ENCODE measurements around the gene NFKBIB. TPM values are rescaled to one million over a fixed set of nuclear protein-coding genes. Genes with fewer than 3 reads are reported as not detected.
"Not testable (repeated sequence)": the region's sequence is repeated elsewhere in the genome, so short reads cannot be mapped to it uniquely, and the experiment has no call there.

NFKBIB gene
- total and polyA plus RNA-seq, 7 donors = 21.9 to 109 (median 41.0) TPM

GRCh38 chr19:38933544-38933943 is 33.8 kb downstream of the NFKBIB start:
- H3K36me3 ChIP-seq (ENCODE audit: insufficient read depth in 1 of 2, low read depth in 1 of 2) = peaks cover 0 to 24% of the 10 kb centered on the region in 2 donors
- intact Hi-C loops (cut with DNase I) = loop anchor here in 1 of 2 donors (5.0 kb wide), 1 partner anchor 201 kb away; no protein-coding TSS in a partner anchor
- WGBS, 3 donors = 88 to 89% (median 89%) methylated on average over 4 of the region's 4 CpGs

DNA sequence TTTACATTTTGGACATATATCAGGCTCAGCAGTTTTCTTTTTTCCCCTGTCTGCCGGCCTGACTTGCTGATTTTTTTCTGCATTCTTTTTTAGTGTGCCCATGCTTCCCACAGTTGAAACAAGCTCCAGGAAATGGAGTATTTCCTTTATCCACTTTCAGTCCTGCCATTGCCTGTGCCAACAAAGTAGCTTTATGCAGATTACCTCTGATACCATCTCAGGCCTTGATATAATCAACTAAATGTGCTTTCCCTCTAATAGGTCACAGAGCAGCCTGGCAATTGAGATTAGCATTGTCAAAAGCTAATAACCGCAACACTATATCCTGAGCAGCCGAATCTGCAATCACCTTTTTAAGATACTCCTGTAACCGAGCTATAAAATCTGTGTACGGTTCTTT is 40.2 kb downstream of the NFKBIB start:
- Histone ChIP-seq H3K27me3 (ENCODE audit: insufficient read depth in 3 of 3, low read length in 2 of 3) (no peaks in the 10 kb centered on the region), H3K27ac (no peak overlapping the region), H3K36me3 (ENCODE audit: insufficient read depth in 1 of 2, low read depth in 1 of 2) (no peaks in the 10 kb centered on the region), H3K4me3 (no peak overlapping the region), H3K4me1 (no peaks in the 10 kb centered on the region), H3K9me3 (no peaks in the 10 kb centered on the region)
- ATAC-seq = no peak
- 59 to 64% (median 61%) methylated on average over 5 of the region's 5 CpGs for WGBS, 3 donors
- intact Hi-C loops (cut with DNase I) = no loop called here
- no peak for DNase-seq
- TF ChIP-seq, protein P1, sequence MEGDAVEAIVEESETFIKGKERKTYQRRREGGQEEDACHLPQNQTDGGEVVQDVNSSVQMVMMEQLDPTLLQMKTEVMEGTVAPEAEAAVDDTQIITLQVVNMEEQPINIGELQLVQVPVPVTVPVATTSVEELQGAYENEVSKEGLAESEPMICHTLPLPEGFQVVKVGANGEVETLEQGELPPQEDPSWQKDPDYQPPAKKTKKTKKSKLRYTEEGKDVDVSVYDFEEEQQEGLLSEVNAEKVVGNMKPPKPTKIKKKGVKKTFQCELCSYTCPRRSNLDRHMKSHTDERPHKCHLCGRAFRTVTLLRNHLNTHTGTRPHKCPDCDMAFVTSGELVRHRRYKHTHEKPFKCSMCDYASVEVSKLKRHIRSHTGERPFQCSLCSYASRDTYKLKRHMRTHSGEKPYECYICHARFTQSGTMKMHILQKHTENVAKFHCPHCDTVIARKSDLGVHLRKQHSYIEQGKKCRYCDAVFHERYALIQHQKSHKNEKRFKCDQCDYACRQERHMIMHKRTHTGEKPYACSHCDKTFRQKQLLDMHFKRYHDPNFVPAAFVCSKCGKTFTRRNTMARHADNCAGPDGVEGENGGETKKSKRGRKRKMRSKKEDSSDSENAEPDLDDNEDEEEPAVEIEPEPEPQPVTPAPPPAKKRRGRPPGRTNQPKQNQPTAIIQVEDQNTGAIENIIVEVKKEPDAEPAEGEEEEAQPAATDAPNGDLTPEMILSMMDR (IDR thresholded peaks at IDR 0.05) = no peak

More at GRCh38 chr19:38933544-38933943, 33.8 kb downstream of the NFKBIB start:
- Histone ChIP-seq H3K9me3 (no peaks in the 10 kb centered on the region), H3K4me1 (peaks cover 18% of the 10 kb centered on the region), H3K4me3 (no peak overlapping the region), H3K27me3 (ENCODE audit: insufficient read depth in 3 of 3, low read length in 2 of 3) (no peaks in the 10 kb centered on the region), H3K27ac (no peak overlapping the region)
- DNase-seq (no peak), ATAC-seq (no peak)
- TF ChIP-seq, protein P1 (IDR thresholded peaks at IDR 0.05) = no peak

DNA sequence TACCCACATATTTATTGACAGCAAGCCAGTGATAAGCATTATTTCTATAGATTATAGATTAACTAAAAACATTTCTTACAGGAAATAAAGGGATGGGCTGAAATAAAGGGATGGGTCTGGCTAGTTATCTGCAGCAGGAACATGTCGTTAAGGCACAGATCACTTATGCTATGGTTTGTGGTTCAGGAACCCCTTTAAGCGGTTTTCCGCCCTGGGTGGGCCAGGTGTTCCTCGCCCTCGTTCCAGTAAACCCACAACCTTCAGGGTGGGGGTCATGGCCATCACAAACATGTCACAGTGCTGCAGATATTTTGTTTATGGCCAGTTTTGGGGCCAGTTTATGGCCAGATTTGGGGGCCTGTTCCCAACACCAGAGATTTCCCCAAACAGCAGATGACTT is 41.7 kb downstream of the NFKBIB start:
- H3K4me3 ChIP-seq; DNase-seq; H3K27me3 ChIP-seq (ENCODE audit: insufficient read depth in 3 of 3, low read length in 2 of 3); H3K4me1 ChIP-seq; ATAC-seq; H3K27ac ChIP-seq; intact Hi-C loops (cut with DNase I); H3K36me3 ChIP-seq (ENCODE audit: insufficient read depth in 1 of 2, low read depth in 1 of 2); H3K9me3 ChIP-seq: not testable (repeated sequence)
- WGBS, 3 donors = 79 to 88% (median 79%) methylated on average over 5 of the region's 5 CpGs

DNA sequence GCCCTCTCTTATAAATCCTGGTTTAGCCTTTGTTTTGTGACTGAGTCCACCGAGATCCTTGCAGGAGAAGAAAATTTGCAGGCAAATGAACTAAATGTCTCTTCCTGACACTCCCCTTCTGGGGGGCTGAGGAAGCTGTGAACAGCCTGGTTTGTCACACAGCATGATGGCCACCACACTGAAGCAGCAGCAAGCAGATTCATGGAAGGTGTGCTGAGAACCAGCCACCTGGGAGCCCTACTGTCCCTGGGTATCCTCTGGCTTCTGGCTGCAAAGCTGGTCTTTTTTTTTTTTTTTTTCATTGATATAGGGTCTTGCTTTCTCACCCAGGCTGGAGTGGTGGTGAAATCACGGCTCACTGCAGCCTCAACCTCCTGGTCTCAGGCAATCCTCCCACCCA is 42.2 kb downstream of the NFKBIB start:
- Histone ChIP-seq H3K4me1 (no peaks in the 10 kb centered on the region), H3K9me3 (no peaks in the 10 kb centered on the region), H3K27me3 (ENCODE audit: insufficient read depth in 3 of 3, low read length in 2 of 3) (no peaks in the 10 kb centered on the region), H3K27ac (no peak overlapping the region), H3K4me3 (no peak overlapping the region), H3K36me3 (ENCODE audit: insufficient read depth in 1 of 2, low read depth in 1 of 2) (no peaks in the 10 kb centered on the region)
- 72 to 79% (median 73%) methylated on average over 2 of the region's 2 CpGs for WGBS, 3 donors
- TF ChIP-seq, protein P1 (IDR thresholded peaks at IDR 0.05) = no peak
- ATAC-seq (no peak), DNase-seq (no peak)
- intact Hi-C loops (cut with DNase I) = no loop called here

DNA sequence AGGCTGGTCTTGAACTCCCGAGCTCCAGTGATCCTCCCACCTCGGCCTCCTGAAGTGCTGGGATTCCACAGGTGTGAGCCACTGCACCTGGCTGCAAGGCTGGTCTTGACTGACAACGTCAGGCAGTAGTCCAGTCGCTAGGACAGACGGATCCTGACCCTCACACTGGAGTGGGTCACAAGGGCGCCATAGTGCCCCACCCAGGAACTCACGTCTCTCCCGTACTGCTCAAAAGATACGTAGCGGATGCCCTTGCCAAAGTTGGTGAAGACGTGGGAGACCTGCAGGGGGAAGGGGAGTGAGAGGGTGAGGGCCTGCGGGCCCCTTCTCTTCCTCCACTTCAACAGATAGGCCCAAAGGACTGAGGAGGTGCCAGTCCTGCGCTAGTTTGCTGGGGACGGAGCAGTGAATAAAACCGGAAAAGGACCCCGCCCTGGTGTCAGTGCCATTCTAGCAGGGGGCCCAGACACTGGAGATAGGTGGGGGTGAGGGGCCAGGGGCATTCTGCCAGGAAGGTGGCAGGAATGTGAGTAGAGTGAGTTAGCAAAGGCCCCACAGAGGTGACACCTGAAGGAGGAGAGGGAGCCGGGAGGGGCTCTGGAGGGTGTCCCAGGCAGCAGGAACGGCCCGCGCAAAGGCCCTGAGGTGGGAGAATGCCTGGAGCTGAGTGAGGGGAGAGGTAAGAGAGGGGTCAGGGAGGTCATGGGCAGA is 42.9 kb downstream of the NFKBIB start:
- intact Hi-C loops (cut with DNase I) = no loop called here
- Histone ChIP-seq H3K4me1 (no peaks in the 10 kb centered on the region), H3K9me3 (no peaks in the 10 kb centered on the region), H3K27me3 (ENCODE audit: insufficient read depth in 3 of 3, low read length in 2 of 3) (no peaks in the 10 kb centered on the region), H3K36me3 (ENCODE audit: insufficient read depth in 1 of 2, low read depth in 1 of 2) (no peaks in the 10 kb centered on the region), H3K4me3 (no peak overlapping the region), H3K27ac (no peak overlapping the region)
- DNase-seq = no peak
- 81 to 87% (median 84%) methylated on average over 20 of the region's 20 CpGs for WGBS, 3 donors
- TF ChIP-seq, protein P1 (IDR thresholded peaks at IDR 0.05) = no peak
- peak in 1 of 4 donors; percentile 27 for ATAC-seq

Data from psoas muscle (tissue), 8 donors.